ENCODE measurements around the gene PRDM16. TPM values are rescaled to one million over a fixed set of nuclear protein-coding genes. Genes with fewer than 3 reads are reported as not detected.

Gene PRDM16
- total and polyA plus RNA-seq, 2 of the 13 experiments (the other 11 are each of a cell fraction or from before 2014, with no cell fraction given), result 0.15 to 0.81 TPM

GRCh38 chr1:3066250-3066711, 2.7 kb upstream of the PRDM16 start (continued):
- 0 out of 2 replicates have a peak, but pooled peaks have one; percentile 35 for TF ChIP-seq ZNF225 (CRISPR knock-in tag; IDR thresholded peaks at IDR 0.05)
- TF ChIP-seq PHF8 (CRISPR knock-in tag; IDR thresholded peaks at IDR 0.05), result peak; percentile 27; the same call in 1 of the 2 replicates
- no peak for TF ChIP-seq ZNF17 (CRISPR knock-in tag; IDR thresholded peaks at IDR 0.05)
- 0 out of 2 replicates have a peak, but pooled peaks have one; percentile 30 for TF ChIP-seq KDM3A (CRISPR knock-in tag; IDR thresholded peaks at IDR 0.05; ENCODE audit: low read depth)
- peak; percentile 39 for TF ChIP-seq ZFY (CRISPR knock-in tag; IDR thresholded peaks at IDR 0.05)
- peak; percentile 77; the same call in 1 of the 2 replicates for TF ChIP-seq ZNF136 (CRISPR knock-in tag; IDR thresholded peaks at IDR 0.05; ENCODE audit: low read depth)
- no peak for TF ChIP-seq SP2 (CRISPR knock-in tag; IDR thresholded peaks at IDR 0.05)
- TF ChIP-seq ZNF800 (CRISPR knock-in tag; IDR thresholded peaks at IDR 0.05), result peak; percentile 60; the same call in 1 of the 2 replicates
- no peak for TF ChIP-seq ZNF766 (CRISPR knock-in tag; IDR thresholded peaks at IDR 0.05; ENCODE audit: borderline replicate concordance)
- no peak for TF ChIP-seq ZNF776 (CRISPR knock-in tag; IDR thresholded peaks at IDR 0.05)
- TF ChIP-seq ZBTB33 (CRISPR knock-in tag; IDR thresholded peaks at IDR 0.05), result peak; percentile 86
- no peak for TF ChIP-seq ZNF224 (CRISPR knock-in tag; IDR thresholded peaks at IDR 0.05)
- TF ChIP-seq NR2F6 (IDR thresholded peaks at IDR 0.05), result no peak
- peak; percentile 59; the same call in 1 of the 2 replicates for TF ChIP-seq NR2F6 (CRISPR knock-in tag; IDR thresholded peaks at IDR 0.05)
- no peak for TF ChIP-seq RCOR2 (CRISPR knock-in tag; IDR thresholded peaks at IDR 0.05)
- TF ChIP-seq PAXIP1 (CRISPR knock-in tag; conservative IDR thresholded peaks at IDR 0.05), result no peak
- TF ChIP-seq NFIB (CRISPR knock-in tag; IDR thresholded peaks at IDR 0.05; ENCODE audit: borderline replicate concordance), result no peak
- TF ChIP-seq MLLT10 (CRISPR knock-in tag; IDR thresholded peaks at IDR 0.05), result no peak
- TF ChIP-seq MTA1 (CRISPR knock-in tag; IDR thresholded peaks at IDR 0.05; ENCODE audit: borderline replicate concordance), result peak; percentile 36; the same call in 1 of the 2 replicates
- no peak for TF ChIP-seq TFE3 (CRISPR knock-in tag; IDR thresholded peaks at IDR 0.05)
- TF ChIP-seq RFX1 (IDR thresholded peaks at IDR 0.05), result no peak
- 0 out of 2 replicates have a peak, but pooled peaks have one; percentile 18 for TF ChIP-seq HOMEZ (CRISPR knock-in tag; IDR thresholded peaks at IDR 0.05; ENCODE audit: low read depth)
